Measurements from ENCODE around the gene MED27.

GRCh38 chr9:132082188-132082587 is 2.5 kb upstream of the MED27 start:
- TF ChIP-seq CTCF (IDR thresholded peaks at IDR 0.05; ENCODE audit: insufficient read depth, low read length) (no peak), POLR2AphosphoS5 (IDR thresholded peaks at IDR 0.05; ENCODE audit: low read depth) (no peak), SPI1 (IDR thresholded peaks at IDR 0.05; ENCODE audit: borderline replicate concordance, low read depth) (no peak), GABPA (IDR thresholded peaks at IDR 0.05; ENCODE audit: low read depth) (no peak)

All from HL-60 (cell line).